Muscle of leg (tissue), 11 donors: Measurements from ENCODE around the gene VPS4B. TPM values are rescaled to one million over a fixed set of nuclear protein-coding genes. Genes with fewer than 3 reads are reported as not detected.

Experiments used
- DNase-seq: peaks from one replicate; pipeline ENCODE4 v3.0.0; 2013
- H3K27ac ChIP-seq: one replicate; pipeline ENCODE4 v1.5.1; 2013; ENCODE audit warnings: mild to moderate bottlenecking, low read length, control low read depth
- H3K27me3 ChIP-seq: one replicate; pipeline ENCODE4 v1.6.1; 2013; ENCODE audit warnings: low read length; ENCODE audit not compliant: control insufficient read depth, insufficient read depth
- H3K36me3 ChIP-seq: one replicate; pipeline ENCODE4 v1.6.1; 2013; ENCODE audit warnings: low read length; ENCODE audit not compliant: control insufficient read depth, insufficient read depth
- H3K4me1 ChIP-seq: one replicate; pipeline ENCODE4 v1.6.1; 2013; ENCODE audit warnings: low read length; ENCODE audit not compliant: control insufficient read depth, insufficient read depth
- H3K4me3 ChIP-seq: one replicate; pipeline ENCODE4 v1.5.1; 2013; ENCODE audit warnings: low read length, control low read depth
- H3K9me3 ChIP-seq: replicated peaks from 2 replicates; pipeline ENCODE4 v1.6.1; 2013; ENCODE audit warnings: low read depth, low read length; ENCODE audit not compliant: control insufficient read depth
- WGBS: methylation state at CpG from one replicate; pipeline ENCODE4 v1.1.5; 2013; ENCODE audit warnings: missing lambda C conversion rate; ENCODE audit not compliant: insufficient coverage; 5-methylcytosine and 5-hydroxymethylcytosine counted together
- polyA plus RNA-seq, 8 donors: library from polyadenylated mRNA; unstranded; fragments of 120-200 nt; gene quantifications; one replicate each; pipeline versions ENCODE4 v1.2.1 to v1.2.3, GENCODE V29; 2013; ENCODE audit warnings: inconsistent platforms in 1 of 8, low replicate concordance in 1 of 8; ENCODE audit not compliant: insufficient read length in 8 of 8, insufficient read depth in 1 of 8
- total RNA-seq: library from RNA; stranded (reverse); fragments of 120-200 nt; gene quantifications from one replicate; pipeline ENCODE4 v1.2.4, GENCODE V29; 2013

Gene VPS4B
- total and polyA plus RNA-seq, 9 donors = 19.6 to 35.0 (median 24.4) TPM

- Histone ChIP-seq H3K27ac (no peak overlapping the region), H3K9me3 (peaks cover 7% of the 10 kb centered on the region), H3K4me1 (no peaks in the 10 kb centered on the region), H3K27me3 (no peaks in the 10 kb centered on the region), H3K36me3 (peaks cover 5% of the 10 kb centered on the region), H3K4me3 (no peak overlapping the region)
- no CpG with 5 or more reads among the region's 4 CpGs for WGBS
- DNase-seq = no peak
Observed at GRCh38 chr18:63378919-63379638, 43.2 kb downstream of the VPS4B start.

GRCh38 chr18:63377275-63377980 lies 44.8 kb downstream of the VPS4B start:
- Histone ChIP-seq H3K27me3 (no peaks in the 10 kb centered on the region), H3K9me3 (peaks cover 2% of the 10 kb centered on the region), H3K4me3 (no peak overlapping the region), H3K27ac (no peak overlapping the region), H3K36me3 (no peaks in the 10 kb centered on the region), H3K4me1 (no peaks in the 10 kb centered on the region)
- no peak for DNase-seq
- 71% methylated on average over 1 of the region's 2 CpGs for WGBS

GRCh38 chr18:63376538-63376937 lies 45.7 kb downstream of the VPS4B start:
- H3K4me1 ChIP-seq = no peaks in the 10 kb centered on the region
- WGBS = no CpG with 5 or more reads among the region's 2 CpGs
- DNase-seq = no peak
- no peak overlapping the region for H3K4me3 ChIP-seq
- H3K9me3 ChIP-seq = peaks cover 2% of the 10 kb centered on the region
- H3K27ac ChIP-seq = no peak overlapping the region
- no peaks in the 10 kb centered on the region for H3K27me3 ChIP-seq
- no peaks in the 10 kb centered on the region for H3K36me3 ChIP-seq

DNA sequence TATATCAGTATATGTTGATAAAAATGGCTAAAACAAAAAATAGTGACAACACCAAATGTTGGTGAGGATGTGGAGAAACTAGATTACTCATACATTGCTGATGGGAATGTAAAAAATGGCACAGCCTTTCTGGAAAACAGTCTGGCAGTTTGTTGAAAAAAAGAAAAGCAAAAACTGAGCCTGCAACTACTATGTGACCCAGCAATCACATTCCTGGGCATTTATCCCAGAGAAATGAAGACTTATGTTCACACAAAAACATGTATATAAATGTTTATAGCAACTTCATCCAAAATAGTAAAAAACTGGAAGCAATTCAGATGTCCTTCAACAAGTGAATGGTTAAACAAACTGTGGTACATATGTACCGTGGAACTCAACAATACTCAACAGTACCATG lies 47.7 kb downstream of the VPS4B start:
- no peaks in the 10 kb centered on the region for H3K36me3 ChIP-seq
- peaks cover 2% of the 10 kb centered on the region for H3K9me3 ChIP-seq
- DNase-seq = peak; percentile 87
- no peaks in the 10 kb centered on the region for H3K27me3 ChIP-seq
- H3K4me3 ChIP-seq = no peak overlapping the region
- no peaks in the 10 kb centered on the region for H3K4me1 ChIP-seq
- WGBS = no CpG with 5 or more reads among the region's 1 CpG
- H3K27ac ChIP-seq = no peak overlapping the region

DNA sequence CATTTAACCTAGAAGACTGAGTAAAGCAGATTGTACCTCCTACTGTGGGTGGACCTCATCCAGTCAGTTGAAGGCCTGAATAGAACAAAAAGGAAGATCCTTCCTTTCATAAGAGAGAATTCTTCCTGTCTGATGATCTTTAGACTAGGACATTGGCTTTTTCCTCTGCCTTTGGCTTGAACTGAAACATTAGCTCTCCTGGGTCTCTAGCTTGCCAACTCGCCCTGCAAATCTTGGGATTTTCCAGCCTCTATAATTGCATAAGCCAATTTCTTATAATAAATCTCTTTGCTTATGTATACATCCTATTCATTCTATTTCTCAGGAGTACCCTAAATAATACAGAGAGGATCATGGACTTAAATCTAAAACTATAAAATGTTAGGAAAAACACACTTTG lies 49.1 kb downstream of the VPS4B start:
- Histone ChIP-seq H3K4me3 (no peak overlapping the region), H3K27ac (peak overlapping the region; percentile 62), H3K36me3 (no peaks in the 10 kb centered on the region), H3K9me3 (peaks cover 2% of the 10 kb centered on the region), H3K27me3 (no peaks in the 10 kb centered on the region), H3K4me1 (no peaks in the 10 kb centered on the region)
- no CpG with 5 or more reads among the region's 1 CpG for WGBS
- peak; percentile 93 for DNase-seq

GRCh38 chr18:63368611-63369010 lies 53.7 kb downstream of the VPS4B start:
- Histone ChIP-seq H3K4me1 (peaks cover 10% of the 10 kb centered on the region), H3K9me3 (no peaks in the 10 kb centered on the region), H3K4me3 (no peak overlapping the region), H3K27me3 (no peaks in the 10 kb centered on the region), H3K27ac (no peak overlapping the region), H3K36me3 (peaks cover 2% of the 10 kb centered on the region)
- no peak for DNase-seq
- no CpG with 5 or more reads among the region's 4 CpGs for WGBS

DNA sequence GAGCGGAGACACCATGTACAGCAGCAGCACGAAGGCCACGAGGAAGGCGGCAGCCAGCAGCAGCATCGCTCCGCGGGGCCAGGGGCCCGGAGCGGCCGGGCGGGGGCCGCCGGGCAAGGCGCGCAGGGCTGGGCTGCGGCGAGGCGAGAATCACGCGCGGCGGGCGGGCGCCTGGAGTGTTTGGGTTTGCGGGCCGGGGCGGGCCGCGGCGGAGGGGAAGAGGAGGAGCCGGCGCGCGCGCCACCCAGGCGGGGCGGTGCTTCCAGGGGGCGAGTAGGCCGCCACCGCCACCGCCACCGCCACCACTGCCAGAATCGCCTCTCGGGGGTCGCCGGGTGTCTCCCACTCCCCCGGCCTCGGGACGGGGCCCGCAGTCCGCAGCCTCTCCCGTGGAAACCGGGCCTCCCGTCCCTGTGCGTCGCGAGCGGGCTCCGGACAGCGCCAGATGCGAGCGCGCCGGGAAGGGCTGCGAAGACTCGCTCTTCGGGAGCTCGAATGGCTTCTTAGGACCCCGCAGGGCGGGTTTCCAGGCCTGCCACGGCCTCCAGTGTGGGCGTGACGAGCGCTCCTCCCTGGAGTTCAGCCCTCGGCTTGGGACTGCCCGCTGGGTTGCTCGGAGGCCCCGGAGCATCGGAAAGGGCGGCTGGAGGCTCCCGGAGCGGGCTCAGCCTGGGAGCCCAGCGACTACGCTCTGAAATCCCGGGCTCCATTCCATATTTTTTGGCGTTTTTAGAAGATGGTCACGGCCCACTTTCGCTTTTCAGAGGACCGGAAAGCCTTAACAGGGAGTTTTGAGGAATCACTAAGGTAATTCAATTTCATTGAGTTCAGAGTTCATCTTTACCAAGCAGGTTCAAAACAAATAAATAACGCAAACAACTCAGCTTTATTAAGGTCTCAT lies 55.0 kb downstream of the VPS4B start, which contains the start of gene KDSR:
Gene KDSR, minus strand, starts transcription at position 154 of the 901 bp plus-strand sequence. Its CDS starts 88 bp downstream, at position 66.
- WGBS = under 1% methylated on average over 80 of the region's 90 CpGs
- Histone ChIP-seq H3K36me3 (peaks cover 6% of the 10 kb centered on the region), H3K27me3 (no peaks in the 10 kb centered on the region), H3K27ac (peak within 1 kb of the TSS; percentile 96), H3K4me3 (peak within 1 kb of the TSS; percentile 86), H3K4me1 (peaks cover 10% of the 10 kb centered on the region), H3K9me3 (no peaks in the 10 kb centered on the region)
- DNase-seq = peak; percentile 99

DNA sequence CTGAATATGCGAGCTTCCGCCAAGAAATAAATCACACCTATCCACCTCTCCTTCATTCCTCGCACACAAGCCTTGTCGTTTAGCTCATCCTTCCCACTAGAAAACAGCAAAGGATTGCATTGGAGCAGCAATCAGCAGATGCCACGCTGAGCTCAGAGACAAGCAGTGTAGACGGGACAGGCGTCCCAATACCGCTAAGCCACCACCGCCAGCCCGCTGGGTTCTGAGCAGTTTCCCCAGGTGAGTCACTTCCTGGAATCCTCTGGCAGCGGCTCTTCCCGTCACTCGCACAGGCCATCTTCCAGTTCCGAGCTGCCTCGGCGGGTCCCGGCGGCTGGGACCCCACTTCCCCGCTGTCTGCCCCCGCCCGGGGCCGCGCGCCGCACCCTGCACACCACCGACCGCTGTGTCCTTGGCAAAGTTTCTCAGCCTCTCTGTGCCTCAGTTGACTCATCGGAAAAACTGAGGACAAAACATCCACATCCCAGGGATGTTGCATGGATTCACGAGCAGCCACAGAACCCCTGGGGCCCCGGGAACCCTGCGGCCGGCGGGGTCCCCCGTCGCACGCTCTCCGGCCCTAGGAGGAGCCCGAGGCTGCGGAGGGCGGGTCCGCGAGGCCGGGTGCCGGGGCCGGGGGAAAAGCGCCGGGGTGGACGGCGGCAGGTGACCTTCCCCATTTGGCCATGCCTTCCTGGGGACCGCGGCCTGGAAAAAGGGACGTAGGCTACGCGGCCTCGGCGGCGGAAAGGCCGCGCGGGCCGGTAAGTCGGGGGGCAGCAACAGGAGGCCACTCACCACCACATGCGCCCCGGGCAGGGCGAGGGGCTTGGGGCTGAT lies 55.8 kb downstream of the VPS4B start:
- peak overlapping the region; percentile 86 for H3K4me3 ChIP-seq
- H3K27me3 ChIP-seq = no peaks in the 10 kb centered on the region
- H3K9me3 ChIP-seq = no peaks in the 10 kb centered on the region
- under 1% methylated on average over 64 of the region's 65 CpGs for WGBS
- peak; percentile 55 for DNase-seq
- H3K4me1 ChIP-seq = peaks cover 10% of the 10 kb centered on the region
- peak overlapping the region; percentile 87 for H3K27ac ChIP-seq
- H3K36me3 ChIP-seq = peaks cover 11% of the 10 kb centered on the region

GRCh38 chr18:63365876-63366212 lies 56.4 kb downstream of the VPS4B start:
- DNase-seq = peak; percentile 17
- peaks cover 10% of the 10 kb centered on the region for H3K4me1 ChIP-seq
- no peaks in the 10 kb centered on the region for H3K9me3 ChIP-seq
- peaks cover 13% of the 10 kb centered on the region for H3K36me3 ChIP-seq
- peak overlapping the region; percentile 86 for H3K4me3 ChIP-seq
- 0% methylated on average over 4 of the region's 12 CpGs for WGBS
- H3K27me3 ChIP-seq = no peaks in the 10 kb centered on the region
- H3K27ac ChIP-seq = peak overlapping the region; percentile 87
